BE2C (cell line): ENCODE results near the gene ZNF236.
"Not testable (repeated sequence)": the region's sequence is repeated elsewhere in the genome, so short reads cannot be mapped to it uniquely, and the experiment has no call there.

Source experiments
- DNase-seq: peaks from one replicate; pipeline ENCODE4 v3.0.0-alpha.2; 2020
- H3K27me3 ChIP-seq: fragments of 250-450 bp; sonication (Bioruptor Pico); 2 replicates; pipeline ENCODE4 v1.5.1; 2020; ENCODE audit warnings: mild to moderate bottlenecking
- H3K36me3 ChIP-seq: fragments of 250-450 bp; sonication (Bioruptor Pico); 2 replicates; pipeline ENCODE4 v1.5.1; 2020; ENCODE audit warnings: mild to moderate bottlenecking
- H3K4me1 ChIP-seq: fragments of 250-450 bp; sonication (Bioruptor Pico); 2 replicates; pipeline ENCODE4 v1.5.1; 2020
- H3K4me3 ChIP-seq: 2 replicates; pipeline ENCODE4 v1.5.1; 2011; ENCODE audit warnings: low read depth, low read length
- H3K9me3 ChIP-seq: fragments of 250-450 bp; sonication (Bioruptor Pico); 2 replicates; pipeline ENCODE4 v1.5.1; 2020
- CTCF ChIP-seq: IDR thresholded peaks from 2 replicates; pipeline ENCODE4 v1.5.1; 2012; ENCODE audit warnings: mild to moderate bottlenecking, low read depth, low read length

Gene ZNF236

GRCh38 chr18:76988827-76989646 lies 166.7 kb downstream of the ZNF236 start:
- Histone ChIP-seq H3K4me3 (no peak overlapping the region), H3K27me3 (no peaks in the 10 kb centered on the region), H3K9me3 (no peaks in the 10 kb centered on the region), H3K4me1 (no peaks in the 10 kb centered on the region; the same call in 1 of the 2 replicates), H3K36me3 (no peaks in the 10 kb centered on the region)
- no peak for DNase-seq
- no peak for TF ChIP-seq CTCF

GRCh38 chr18:76989647-76990190 lies 167.4 kb downstream of the ZNF236 start:
- H3K9me3 ChIP-seq = no peaks in the 10 kb centered on the region
- no peak for TF ChIP-seq CTCF
- no peaks in the 10 kb centered on the region for H3K27me3 ChIP-seq
- H3K4me1 ChIP-seq = no peaks in the 10 kb centered on the region; the same call in 1 of the 2 replicates
- DNase-seq = no peak
- H3K36me3 ChIP-seq = no peaks in the 10 kb centered on the region
- no peak overlapping the region for H3K4me3 ChIP-seq

- H3K27me3 ChIP-seq, H3K36me3 ChIP-seq, H3K9me3 ChIP-seq, H3K4me3 ChIP-seq, H3K4me1 ChIP-seq, DNase-seq: not testable (repeated sequence)
These were observed 168.1 kb downstream of the ZNF236 start for GRCh38 chr18:76990343-76991020.

- no peak for TF ChIP-seq CTCF
- Histone ChIP-seq H3K36me3 (no peaks in the 10 kb centered on the region), H3K4me3 (no peak overlapping the region), H3K27me3 (no peaks in the 10 kb centered on the region), H3K4me1 (no peaks in the 10 kb centered on the region; the same call in 1 of the 2 replicates), H3K9me3 (no peaks in the 10 kb centered on the region)
- peak; percentile 37 for DNase-seq
These were observed 168.8 kb downstream of the ZNF236 start for GRCh38 chr18:76991021-76991688.

- H3K4me3 ChIP-seq = no peak overlapping the region
- TF ChIP-seq CTCF = no peak
- no peaks in the 10 kb centered on the region; the same call in 1 of the 2 replicates for H3K4me1 ChIP-seq
- no peaks in the 10 kb centered on the region for H3K36me3 ChIP-seq
- H3K9me3 ChIP-seq = no peaks in the 10 kb centered on the region
- H3K27me3 ChIP-seq = no peaks in the 10 kb centered on the region
- no peak for DNase-seq
These were observed 170.1 kb downstream of the ZNF236 start for GRCh38 chr18:76992226-76993084.

GRCh38 chr18:76993085-76993382 lies 170.7 kb downstream of the ZNF236 start:
- TF ChIP-seq CTCF = no peak
- no peak for DNase-seq
- Histone ChIP-seq H3K36me3 (no peaks in the 10 kb centered on the region), H3K4me3 (no peak overlapping the region), H3K9me3 (no peaks in the 10 kb centered on the region), H3K4me1 (no peaks in the 10 kb centered on the region; the same call in 1 of the 2 replicates), H3K27me3 (no peaks in the 10 kb centered on the region)
